IPS DF 4.7 (cell line): ENCODE data around the gene CSNK2B.

Source experiments
- DNase-seq: peaks from one replicate; pipeline ENCODE4 v3.0.0-alpha.2; 2013; ENCODE audit warnings: low spot score; ENCODE audit errors: extremely low read depth

The CSNK2B gene

DNA sequence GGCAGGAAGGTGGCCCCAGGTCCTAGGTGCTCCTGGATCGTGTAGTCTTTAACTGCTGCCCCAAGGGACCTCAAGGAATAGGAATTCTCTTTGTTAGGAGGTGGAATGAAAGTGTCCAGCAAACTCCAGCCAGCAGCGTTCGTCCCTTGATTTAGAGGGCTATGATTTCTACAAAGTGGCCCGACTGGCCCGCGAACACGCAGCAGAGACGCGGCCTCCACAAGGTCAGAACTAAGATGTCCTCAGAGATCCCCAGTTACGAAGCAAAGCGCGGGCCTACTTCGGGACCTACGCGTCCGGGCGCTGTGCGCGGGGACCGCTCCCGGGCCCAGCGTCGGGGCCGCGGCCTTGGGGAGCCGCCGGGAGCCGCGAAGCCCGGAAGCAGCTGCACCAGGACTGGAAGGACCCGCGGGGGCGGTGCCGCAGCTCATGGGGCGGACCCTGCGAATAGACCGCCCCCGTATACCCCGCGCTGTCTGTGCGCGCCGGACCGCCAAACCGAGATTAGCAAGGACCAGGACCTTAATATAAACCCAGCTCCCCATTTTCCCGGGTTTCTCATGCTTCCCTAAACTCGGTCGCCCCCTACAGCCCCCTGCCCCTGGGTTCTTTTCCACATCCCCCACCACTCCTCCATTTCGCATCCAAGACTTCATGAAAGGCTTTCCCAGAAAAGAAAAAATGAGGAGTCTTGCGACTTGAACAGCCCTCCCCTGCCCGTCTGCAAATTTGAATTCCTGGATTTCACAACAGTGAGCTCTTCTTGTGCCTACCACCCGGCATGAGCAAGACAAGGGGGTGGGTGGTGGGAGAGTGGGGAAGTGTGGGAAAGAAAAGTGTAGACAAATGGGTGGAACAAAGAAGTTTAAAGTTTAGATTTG lies 5.3 kb upstream of the CSNK2B start, which contains the start of gene C6orf47:
Gene C6orf47 (minus strand): TSS at position 398 of the 881 bp plus-strand sequence. CDS start 831 bp downstream, outside the sequence.
- no peak for DNase-seq

DNA sequence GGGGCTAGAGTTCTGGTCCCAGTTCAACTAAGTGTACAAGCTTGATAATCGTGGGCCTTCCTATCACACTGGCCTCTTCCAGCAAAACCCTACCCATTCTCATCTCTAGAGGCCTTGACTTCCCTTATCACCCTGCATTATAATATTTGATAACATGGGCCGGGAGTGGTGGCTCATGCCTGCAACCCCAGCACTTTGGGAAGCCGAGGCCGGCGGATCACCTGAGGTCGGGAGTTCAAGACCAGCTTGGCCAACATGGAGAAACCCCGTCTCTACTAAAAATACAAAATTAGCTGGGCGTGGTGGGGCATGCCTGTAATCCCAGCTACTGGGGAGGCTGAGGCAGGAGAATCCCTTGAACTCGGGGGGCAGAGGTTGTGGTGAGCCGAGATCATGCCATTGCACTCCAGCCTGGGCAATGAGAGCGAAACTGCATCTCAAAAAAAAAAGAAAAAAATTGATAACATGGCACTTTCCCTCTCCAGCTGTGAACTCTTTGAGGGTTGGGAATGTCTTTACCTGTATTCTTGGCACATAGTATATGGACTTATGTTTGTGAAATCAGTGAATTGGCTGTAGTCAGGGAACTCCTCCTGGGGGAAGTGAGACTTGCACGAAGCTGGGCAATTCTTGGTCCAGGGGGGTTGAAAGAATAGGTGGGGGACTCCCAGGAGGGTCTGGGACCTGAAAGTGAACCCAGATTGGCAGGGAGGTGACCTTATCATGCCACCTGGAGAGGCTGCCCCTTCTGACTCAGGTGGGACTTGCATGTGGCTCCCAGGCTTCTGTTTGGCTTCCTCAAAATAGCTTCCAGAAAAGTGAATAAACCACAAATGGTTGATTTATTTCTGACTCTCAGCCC lies 4.4 kb upstream of the CSNK2B start:
- no peak for DNase-seq

DNA sequence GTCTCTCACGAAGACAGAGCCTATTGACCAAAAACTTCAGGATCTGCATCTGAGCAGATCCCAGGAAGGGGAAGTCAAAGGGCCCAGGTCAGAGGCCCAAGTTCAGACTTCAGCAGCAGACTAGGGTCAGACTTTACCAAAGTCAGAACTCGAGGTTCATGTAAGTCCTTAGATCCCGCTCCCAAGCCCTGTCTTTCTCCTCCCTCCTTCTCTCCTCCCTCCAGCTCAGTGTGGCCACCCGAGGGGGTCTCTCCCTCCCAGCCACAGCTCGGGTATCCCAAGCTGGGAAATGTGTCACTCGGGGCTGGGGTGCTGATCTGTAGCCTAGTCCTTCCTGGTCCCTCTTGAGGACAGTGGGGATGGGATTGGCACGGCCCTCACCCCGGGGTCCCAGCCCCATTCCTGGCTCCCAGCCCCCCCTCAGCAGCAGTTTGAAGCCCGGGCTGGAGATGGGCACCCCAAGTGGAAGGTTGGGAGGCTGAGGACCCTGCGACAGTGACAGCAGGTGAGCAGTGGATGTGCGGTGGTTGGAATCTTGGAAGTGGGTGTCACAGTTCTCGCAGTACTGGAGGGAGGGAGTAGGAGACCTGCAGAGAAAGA lies 3.7 kb upstream of the CSNK2B start:
- no peak for DNase-seq

DNA sequence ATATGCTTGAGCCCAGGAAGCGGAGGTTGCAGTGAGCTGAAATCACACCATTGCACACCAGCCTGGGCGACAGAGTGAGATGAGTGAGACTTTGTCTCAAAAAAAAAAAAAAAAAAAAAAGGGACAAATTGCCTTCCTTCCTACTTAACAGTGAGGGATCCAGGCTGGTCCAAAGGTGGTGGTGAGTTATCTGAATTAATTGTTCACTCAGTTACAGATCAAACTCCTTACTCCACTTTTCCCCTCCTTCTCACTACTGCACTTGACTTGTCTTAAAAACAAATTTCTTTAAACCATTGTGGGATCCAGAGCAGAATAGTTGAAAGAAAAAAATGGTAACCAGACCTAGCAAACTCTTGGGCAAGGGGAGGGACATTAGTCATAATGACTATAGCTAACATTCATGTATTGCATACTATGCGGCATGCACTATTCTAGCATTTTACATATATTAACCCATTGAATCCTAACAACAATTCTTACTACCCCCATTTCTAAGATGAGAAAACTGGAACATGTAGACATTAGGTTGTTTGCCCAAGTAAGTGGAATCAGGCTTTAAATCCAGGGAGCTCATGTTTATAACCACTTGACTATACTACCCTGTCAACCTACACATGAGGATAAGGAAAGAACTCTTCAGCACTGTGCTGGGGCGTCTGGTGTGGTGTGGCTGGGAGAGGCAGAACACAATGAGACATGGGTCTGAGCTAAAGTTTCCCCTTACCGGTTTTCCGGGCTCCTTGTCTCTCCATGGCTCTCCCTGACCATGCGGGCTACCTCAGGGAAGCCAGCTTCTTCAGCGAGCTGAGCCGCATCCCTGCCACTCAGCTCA lies 2.5 kb upstream of the CSNK2B start:
- DNase-seq = no peak

DNA sequence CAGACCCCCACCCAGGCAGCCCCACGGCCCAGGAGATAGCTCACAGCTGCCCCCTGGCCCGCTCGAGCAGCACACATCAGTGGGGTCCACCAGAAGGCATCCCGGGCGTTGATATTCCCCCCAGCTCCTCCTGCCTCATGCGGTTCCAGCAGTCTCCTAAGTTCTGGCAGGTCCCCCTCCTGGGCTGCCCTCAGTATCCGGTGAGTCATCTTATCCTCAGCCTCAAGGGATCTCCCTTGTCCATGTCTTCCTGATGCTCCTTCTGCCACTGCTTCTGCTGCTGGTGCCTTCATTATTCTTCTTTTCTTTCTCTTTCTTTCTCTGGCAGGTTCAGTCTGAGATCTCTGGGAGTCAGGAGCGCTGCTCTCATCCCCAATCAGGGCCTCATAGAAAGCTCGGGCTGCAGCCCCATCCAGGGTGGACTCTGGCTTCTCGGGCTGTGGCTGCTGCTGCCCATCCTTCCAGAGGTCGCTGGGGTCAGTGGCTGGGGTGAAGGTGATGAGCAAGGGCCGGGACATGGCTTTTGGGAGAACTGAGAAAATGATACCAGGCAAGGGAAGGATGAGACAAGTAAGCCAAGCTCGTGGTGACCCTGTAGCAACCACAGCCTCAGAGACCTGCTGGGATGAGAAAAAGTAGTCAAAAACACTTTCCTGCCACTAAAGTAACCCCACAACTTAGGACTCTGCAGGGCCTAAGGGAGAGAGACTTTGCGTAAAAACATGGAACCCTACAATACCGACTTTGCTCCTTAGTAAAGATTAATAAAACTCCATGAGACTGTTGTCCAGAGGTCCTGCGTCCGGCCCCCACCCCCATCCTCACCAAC lies 1.7 kb upstream of the CSNK2B start:
- no peak for DNase-seq

DNA sequence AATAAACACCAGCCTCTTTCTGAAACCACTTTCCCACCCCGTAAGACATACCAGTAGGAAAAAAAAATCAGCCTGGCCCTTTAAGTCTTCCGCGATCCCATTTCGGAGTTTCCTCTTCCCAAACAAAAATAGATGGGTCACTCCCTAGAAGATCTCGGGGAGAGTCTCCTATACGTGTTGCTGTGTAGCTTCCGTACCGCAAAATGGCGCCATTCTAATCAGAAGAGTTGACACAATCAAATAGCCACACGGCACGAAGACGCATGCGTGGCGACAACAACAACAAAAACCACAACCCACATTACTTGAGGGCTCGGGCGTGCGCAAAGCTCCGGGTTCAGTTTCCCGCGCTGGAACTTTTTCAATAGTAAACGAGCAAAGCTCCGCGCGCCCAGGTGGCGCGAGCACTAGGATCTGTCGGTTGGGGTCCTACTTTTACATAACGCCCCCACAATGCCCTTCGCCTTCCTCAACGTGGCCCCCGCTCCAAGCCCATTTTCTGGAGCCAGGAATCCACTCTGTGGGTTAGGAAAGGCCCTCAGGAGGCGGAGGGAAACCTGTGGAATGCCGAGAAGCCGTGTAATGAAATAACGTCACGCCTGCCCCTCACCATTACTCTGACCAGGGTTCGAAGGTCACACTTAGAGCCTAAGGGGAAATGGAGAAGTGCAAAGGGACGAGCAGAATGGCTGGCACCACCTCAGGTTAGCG lies 935 bp upstream of the CSNK2B start, which contains the start of gene GPANK1:
Gene GPANK1 (minus strand): TSS at position 208 of the 711 bp plus-strand sequence. CDS start 519 bp downstream, outside the sequence.
- no peak for DNase-seq

DNA sequence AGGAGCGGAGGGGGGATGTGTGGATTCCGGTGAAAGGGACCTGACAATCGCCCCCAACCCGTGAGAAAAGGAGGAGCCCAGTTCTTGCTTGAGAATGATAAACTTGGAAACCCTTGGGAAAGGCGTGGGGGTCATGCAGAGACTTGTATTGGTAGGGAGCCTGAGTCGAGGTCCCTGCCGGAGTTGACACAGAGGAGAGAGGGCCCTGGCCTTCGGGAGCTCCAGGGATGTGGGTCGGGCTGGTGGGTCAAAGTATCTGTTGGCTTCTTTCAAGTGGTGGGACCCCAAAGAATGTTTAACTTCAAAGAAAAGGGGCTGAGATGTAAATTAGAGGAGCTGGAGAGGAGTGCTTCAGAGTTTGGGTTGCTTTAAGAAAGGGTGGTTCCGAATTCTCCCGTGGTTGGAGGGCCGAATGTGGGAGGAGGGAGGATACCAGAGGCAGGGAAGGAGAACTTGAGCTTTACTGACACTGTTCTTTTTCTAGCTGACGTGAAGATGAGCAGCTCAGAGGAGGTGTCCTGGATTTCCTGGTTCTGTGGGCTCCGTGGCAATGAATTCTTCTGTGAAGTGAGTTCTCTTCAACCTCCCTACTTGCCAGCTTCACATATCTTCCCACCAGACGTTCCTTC lies 571 bp downstream of the CSNK2B start:
- DNase-seq = no peak

DNA sequence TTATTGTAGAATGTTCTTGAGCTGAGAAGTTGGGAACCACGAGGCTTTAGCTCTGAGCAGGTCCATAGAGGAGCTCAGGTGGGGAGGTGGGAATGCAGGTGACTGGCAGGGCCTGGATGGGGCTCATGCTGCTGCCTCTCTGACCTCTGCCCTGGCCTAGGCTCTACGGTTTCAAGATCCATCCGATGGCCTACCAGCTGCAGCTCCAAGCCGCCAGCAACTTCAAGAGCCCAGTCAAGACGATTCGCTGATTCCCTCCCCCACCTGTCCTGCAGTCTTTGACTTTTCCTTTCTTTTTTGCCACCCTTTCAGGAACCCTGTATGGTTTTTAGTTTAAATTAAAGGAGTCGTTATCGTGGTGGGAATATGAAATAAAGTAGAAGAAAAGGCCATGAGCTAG lies 3.8 kb downstream of the CSNK2B start, which contains the start of gene LY6G5B:
Gene LY6G5B (plus strand): TSS at position 301 of the 400 bp plus-strand sequence. CDS start 975 bp downstream, outside the sequence.
- no peak for DNase-seq

DNA sequence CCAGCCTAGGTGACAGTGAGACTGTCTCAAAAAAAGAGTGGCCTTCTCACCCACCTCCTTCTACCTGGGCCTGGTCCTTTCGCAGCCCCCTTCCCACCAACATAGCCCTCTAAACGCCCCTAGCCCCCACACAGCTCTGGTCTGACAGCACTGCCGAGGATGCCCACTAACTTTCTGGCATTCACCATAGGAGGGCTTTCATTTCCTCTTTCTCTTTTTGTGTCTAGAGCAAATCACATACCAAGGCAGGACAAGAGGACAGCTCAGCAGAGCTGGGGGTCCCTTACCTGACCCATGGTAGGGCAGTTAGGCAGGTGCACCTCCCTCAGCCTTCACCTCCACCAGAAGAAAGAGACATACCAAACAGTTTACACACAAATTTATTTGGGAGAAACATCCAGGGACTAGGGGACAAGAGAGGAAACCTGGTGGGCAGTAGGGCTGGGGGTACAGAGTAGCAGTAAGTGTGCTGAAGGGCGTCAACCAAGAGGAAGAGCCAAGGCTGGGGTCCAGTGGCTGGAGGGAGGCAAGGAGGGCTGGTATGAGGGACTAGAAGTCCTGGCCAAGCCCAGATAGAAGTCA lies 10.5 kb downstream of the CSNK2B start:
- DNase-seq = no peak

DNA sequence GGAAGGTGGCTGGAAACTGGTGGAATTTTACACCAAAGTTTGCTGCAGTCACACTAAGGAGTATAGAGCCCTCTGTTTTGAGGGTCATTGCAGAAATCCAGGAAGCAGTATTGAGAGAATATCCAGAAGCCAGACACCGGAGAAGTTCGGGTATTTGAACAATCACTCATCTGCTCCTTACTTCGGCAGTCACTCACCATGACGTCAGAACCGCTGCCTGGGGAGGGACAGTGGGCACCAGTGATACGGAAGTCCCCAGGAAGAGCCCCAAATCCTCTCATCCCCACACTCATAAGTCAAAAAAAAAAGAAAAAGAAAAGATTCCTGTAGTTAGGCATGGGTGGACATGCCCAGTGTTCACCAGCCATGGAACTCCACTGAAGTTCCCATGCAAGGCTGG lies 11.0 kb downstream of the CSNK2B start:
- DNase-seq = no peak

DNA sequence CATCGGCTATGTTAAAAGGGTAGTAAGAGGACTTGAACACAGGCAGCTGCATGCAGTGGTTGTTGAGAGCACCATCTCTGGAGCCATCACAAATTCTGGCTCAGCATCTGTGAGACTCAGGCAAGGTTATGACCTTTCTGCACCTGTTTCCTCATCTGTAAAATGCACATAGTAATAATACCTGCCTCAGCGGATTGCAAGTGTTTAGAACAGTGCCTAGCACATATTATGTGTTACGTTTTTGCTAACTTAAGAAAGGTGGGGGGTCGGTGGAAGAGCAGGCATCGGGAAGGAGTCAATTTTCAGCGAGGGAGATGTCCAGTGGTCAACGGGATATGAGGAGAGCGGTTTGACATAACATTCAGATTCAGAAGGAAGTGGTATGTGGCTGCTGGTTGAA lies 12.1 kb downstream of the CSNK2B start:
- no peak for DNase-seq

DNA sequence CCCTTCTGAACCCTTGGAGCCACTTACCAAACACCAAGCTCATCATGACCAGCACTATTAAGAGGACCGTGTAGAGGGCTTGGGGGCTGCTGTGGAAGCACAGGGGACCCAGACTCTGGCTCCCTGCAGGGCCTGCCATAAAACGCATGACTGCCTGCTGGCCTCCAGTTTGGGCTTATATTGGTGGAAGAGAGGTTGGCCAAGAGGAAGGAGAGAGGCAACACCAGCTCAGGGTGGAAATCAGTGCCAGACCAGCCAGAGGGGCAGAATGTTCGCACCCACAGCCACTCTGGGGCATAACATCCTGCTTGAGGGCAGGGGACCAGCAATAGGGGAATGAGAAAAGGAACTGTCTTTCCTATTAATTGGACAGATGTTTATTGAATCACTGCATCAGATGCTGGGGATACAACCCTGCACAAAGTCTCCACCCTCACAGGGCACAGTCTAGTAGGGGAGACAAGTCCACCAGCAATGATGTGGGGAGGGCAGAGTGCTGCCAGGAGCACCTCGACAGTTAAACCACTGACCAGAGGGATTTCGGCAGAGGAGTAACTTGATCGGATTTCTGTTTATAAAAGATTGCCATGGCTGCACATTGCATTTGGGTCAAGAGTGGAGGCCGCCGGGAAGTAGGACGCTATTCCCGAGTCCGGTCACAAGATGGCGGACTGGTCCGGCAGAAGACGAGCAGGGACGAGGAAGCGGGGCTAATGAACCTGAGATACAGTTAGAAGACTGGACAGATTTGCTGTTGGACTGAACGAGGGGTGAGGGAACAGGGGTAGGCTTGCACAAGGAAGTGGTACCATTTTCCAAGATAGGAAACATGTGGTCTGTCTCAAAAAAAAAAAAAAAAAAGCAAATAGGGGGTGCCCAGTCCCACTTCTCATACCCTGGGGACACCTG lies 14.6 kb downstream of the CSNK2B start, which contains the start of gene LY6G5C:
Gene LY6G5C (minus strand): TSS at position 842 of the 909 bp plus-strand sequence. CDS start 694 bp downstream, at position 148.
- DNase-seq = no peak

DNA sequence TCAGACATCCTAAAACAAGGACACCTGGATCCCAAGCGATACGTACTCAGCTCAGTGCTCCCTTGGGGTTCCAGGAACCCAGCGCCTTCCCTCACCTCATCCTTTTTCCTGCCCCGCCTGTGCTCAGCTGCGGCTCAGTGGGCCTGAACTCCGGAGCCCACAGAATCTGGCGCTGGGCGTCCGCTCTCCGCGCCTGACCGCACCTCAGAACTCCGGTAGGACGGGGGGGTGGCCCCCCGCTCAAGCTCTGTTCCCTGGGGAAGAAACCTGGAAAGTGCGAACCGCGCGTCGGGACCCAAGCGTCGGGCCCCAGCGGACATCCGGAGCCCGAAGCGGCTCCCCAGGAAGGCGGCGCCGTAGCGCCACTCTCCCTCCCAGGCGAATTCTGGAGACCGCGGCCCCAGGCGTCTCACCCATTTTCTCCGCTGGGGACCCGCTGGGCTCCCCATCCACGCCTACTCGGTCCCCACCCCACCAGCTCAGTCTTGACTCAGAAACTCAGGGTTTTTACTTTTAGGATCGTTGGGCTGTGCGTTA lies 15.3 kb downstream of the CSNK2B start:
- DNase-seq = no peak

DNA sequence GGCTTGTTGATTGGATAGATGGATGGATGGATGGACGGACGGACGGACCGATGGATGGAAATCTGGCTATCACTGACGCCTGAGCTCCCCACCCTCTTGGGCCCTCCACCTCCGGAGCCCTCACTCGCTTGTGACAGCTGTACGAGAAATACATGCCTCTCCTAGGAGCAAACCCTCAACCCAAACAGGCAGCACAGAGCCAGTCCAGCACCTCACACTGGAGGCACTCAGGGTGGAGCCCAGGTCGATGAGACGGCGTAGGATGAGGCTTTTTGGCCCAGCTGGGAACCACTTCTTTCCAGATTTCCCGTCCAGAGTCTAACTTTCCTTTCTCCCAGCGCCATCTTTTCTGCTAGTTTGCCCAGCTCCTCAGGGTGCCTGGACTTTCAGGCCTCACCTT lies 17.7 kb downstream of the CSNK2B start:
- no peak for DNase-seq

DNA sequence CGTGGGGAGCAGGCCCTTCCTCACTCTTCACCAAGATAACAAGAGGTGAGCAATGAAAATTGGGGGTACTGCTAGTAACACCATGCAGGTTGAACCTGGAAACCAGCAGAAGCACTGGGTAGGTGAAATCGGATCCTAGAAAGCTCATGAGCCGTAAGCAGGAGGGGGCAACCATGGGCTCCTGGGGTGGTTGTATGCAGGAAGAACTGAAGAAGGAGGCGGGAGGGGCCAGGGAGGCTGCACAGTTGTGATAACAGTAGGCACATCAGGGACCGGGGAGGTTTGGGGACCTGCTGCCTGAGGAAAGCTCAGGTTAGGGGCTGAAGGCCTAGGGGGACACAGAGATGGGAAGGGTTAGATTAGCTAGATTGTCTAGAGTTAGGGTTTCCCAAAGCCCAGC lies 20.6 kb downstream of the CSNK2B start:
- no peak for DNase-seq

DNA sequence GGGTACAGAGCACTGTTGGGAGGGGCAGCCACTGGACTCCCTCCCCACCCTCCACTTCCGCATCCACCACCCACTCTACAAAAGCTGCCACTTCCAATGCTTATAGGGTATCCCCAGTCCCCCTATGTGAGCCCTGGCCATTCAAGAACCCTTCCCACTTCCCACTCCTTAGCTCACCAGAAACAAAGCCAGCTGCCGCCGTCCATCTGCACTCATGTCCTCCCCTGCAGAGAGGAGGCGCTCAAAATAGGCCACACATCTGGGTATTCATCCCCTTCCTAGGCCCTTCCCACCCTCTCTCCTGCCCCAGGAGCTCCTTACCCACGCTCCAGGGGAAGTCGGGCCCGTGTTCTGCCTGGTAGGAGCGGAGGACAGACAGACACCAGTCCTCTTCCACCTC lies 21.4 kb downstream of the CSNK2B start:
- DNase-seq = no peak
